Measurements from ENCODE around the gene CENATAC.

CENATAC gene

GRCh38 chr11:119025978-119026766 is 28.2 kb downstream of the CENATAC start:
- Histone ChIP-seq H3K9ac (no peak overlapping the region), H3K4me3 (ENCODE audit: low read depth, low read length) (no peak overlapping the region), H3K27me3 (ENCODE audit: control insufficient read depth, insufficient read depth, low read length) (no peaks in the 10 kb centered on the region), H3K4me2 (ENCODE audit: low read length) (no peak overlapping the region), H3K79me2 (no peaks in the 10 kb centered on the region), H3K27ac (no peak overlapping the region), H3K9me3 (ENCODE audit: control insufficient read depth, low read length) (no peaks in the 10 kb centered on the region), H3K36me3 (ENCODE audit: control insufficient read depth, insufficient read depth, low read length) (no peaks in the 10 kb centered on the region), H3K4me1 (peaks cover 2% of the 10 kb centered on the region), H2AFZ (no peak overlapping the region)
- no peak for TF ChIP-seq CTCF (IDR thresholded peaks at IDR 0.05)

DNA sequence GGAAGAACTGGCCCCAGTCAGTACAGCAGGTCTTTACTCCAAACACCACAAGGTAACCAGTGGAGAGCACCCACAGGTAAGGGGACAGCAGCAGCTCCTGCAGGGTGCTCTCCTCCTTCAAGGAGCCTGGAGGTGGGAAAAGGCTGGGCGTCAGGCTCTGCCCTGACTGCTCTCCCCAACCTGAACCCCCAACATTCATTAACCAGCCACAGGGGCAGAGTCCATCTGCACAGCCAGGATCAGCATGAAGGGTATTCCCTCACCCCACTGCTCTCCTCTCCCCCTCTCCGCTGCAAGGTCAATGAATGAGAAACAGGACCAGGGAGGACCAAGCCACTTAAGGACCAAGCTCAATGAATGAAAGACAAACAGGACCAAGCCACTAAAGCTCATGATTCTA is 29.0 kb downstream of the CENATAC start:
- Histone ChIP-seq H3K79me2 (no peaks in the 10 kb centered on the region), H3K9me3 (ENCODE audit: control insufficient read depth, low read length) (no peaks in the 10 kb centered on the region), H3K36me3 (ENCODE audit: control insufficient read depth, insufficient read depth, low read length) (no peaks in the 10 kb centered on the region), H3K27me3 (ENCODE audit: control insufficient read depth, insufficient read depth, low read length) (no peaks in the 10 kb centered on the region), H2AFZ (no peak overlapping the region), H3K4me3 (ENCODE audit: low read depth, low read length) (no peak overlapping the region), H3K27ac (no peak overlapping the region), H3K4me2 (ENCODE audit: low read length) (no peak overlapping the region), H3K9ac (no peak overlapping the region), H3K4me1 (peaks cover 2% of the 10 kb centered on the region)
- no peak for TF ChIP-seq CTCF (IDR thresholded peaks at IDR 0.05)

DNA sequence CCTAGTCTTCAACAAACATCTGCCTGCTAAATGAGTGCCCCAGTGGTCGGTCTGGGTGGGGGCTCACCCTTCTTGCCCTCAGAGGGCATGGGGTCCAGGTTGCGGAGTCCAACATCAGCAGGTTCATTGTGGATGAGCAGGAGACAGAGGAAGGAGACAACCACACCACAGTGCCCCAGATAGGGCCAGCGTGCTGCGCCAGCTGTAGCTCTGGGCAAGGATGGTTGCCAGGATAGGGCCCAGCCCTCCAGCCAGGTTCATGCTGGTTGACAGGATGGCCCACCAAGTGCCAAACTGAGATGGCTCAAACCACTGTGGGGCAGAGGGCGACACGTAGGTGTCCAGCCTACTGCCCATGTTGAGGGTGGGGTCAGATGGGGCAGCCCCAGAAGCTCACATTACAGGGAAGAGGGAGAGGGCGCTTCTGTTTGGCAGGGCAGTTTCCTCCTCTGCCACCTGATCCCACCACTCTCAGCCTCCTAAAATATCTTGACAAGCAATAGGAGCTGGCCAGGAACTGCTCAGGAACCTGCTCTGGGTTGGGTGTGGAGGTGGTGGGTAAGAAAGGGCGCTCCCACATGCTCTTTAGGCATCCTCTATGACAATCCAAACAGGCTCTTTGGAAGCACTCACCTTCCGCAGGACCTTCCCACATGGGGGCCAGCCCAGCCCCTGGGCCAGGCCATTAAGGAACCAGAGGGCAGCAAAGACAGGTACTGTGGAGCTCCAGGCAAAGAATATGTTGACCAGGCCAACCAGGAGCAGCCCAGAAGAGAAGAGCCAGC is 29.8 kb downstream of the CENATAC start:
- Histone ChIP-seq H3K9ac (no peak overlapping the region), H3K4me1 (peaks cover 2% of the 10 kb centered on the region), H2AFZ (no peak overlapping the region)

DNA sequence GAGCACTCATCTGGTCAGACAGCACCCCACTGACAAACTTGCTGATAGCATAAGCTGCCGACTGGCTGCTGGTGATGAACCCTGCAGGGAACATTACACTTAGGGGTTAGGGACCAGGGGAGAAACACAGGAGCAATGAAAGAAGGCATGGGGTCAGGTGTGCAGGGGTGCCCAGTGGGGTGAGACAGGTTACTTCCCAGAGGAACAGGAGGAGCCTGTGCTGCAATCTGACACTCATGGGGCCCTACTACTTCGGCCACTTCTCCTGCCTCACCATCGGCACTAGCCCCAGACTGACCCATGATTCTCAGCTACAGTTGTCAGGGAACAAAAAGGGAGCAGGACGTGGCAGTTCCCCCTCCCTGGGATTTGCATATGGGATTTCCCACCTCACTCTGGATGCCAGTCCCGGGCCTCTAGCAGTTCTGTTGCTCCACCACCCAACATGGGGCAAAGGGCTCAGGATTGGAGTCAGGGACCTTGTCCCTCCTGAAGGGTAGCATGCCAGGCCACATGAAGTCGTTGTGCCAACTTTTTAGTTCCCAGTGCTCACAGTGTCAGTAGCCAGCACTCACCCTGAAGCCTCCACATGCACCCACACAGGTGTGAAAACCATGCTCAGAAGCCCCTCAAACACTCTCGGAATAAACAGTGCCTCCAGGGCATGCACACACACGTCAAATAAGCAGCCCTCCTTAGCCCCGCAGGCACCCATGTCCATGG is 30.6 kb downstream of the CENATAC start:
- Histone ChIP-seq H3K9me3 (ENCODE audit: control insufficient read depth, low read length) (no peaks in the 10 kb centered on the region), H3K36me3 (ENCODE audit: control insufficient read depth, insufficient read depth, low read length) (no peaks in the 10 kb centered on the region), H3K27me3 (ENCODE audit: control insufficient read depth, insufficient read depth, low read length) (no peaks in the 10 kb centered on the region), H3K9ac (no peak overlapping the region), H2AFZ (no peak overlapping the region), H3K27ac (no peak overlapping the region), H3K4me1 (peaks cover 2% of the 10 kb centered on the region), H3K79me2 (no peaks in the 10 kb centered on the region), H3K4me2 (ENCODE audit: low read length) (no peak overlapping the region), H3K4me3 (ENCODE audit: low read depth, low read length) (no peak overlapping the region)
- TF ChIP-seq CTCF (IDR thresholded peaks at IDR 0.05), result no peak

More for the DNA sequence above, 29.8 kb downstream of the CENATAC start:
- Histone ChIP-seq H3K4me3 (ENCODE audit: low read depth, low read length) (no peak overlapping the region), H3K27me3 (ENCODE audit: control insufficient read depth, insufficient read depth, low read length) (no peaks in the 10 kb centered on the region), H3K4me2 (ENCODE audit: low read length) (no peak overlapping the region), H3K27ac (no peak overlapping the region), H3K79me2 (no peaks in the 10 kb centered on the region), H3K9me3 (ENCODE audit: control insufficient read depth, low read length) (no peaks in the 10 kb centered on the region), H3K36me3 (ENCODE audit: control insufficient read depth, insufficient read depth, low read length) (no peaks in the 10 kb centered on the region)
- TF ChIP-seq CTCF (IDR thresholded peaks at IDR 0.05), result no peak

Data from parathyroid adenoma (tissue), 2 donors.